ENCODE results near the gene MESD. TPM values are rescaled to one million over a fixed set of nuclear protein-coding genes. Genes with fewer than 3 reads are reported as not detected.

The MESD gene
- total RNA-seq, 1 donor: 18.9 TPM

DNA sequence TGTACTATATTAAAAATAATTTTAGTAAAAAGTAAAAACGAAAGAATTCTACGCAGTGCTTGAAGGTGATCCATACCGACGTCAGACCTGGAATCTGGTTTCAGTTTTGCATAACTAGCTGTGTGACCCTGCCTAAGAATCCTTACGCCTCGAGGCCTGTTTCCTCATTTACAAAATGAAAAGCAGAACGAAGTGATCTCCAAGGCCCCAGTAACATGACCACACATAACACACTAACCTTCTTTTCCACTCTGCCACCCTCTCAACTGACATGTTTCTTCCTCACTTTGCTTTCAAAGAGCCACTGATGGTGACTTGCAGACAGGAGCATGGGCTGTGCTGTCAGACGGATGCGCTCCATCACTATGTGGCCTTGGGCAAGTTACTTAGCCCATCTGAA is 4.8 kb downstream of the MESD start:
- DNase-seq (ENCODE audit: low read depth): peak; percentile 57
- TF ChIP-seq, protein P1, sequence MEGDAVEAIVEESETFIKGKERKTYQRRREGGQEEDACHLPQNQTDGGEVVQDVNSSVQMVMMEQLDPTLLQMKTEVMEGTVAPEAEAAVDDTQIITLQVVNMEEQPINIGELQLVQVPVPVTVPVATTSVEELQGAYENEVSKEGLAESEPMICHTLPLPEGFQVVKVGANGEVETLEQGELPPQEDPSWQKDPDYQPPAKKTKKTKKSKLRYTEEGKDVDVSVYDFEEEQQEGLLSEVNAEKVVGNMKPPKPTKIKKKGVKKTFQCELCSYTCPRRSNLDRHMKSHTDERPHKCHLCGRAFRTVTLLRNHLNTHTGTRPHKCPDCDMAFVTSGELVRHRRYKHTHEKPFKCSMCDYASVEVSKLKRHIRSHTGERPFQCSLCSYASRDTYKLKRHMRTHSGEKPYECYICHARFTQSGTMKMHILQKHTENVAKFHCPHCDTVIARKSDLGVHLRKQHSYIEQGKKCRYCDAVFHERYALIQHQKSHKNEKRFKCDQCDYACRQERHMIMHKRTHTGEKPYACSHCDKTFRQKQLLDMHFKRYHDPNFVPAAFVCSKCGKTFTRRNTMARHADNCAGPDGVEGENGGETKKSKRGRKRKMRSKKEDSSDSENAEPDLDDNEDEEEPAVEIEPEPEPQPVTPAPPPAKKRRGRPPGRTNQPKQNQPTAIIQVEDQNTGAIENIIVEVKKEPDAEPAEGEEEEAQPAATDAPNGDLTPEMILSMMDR (IDR thresholded peaks at IDR 0.05; ENCODE audit: insufficient read depth, low read length): no peak
- no peak overlapping the region for H3K4me3 ChIP-seq (ENCODE audit: low read depth, low read length)

DNA sequence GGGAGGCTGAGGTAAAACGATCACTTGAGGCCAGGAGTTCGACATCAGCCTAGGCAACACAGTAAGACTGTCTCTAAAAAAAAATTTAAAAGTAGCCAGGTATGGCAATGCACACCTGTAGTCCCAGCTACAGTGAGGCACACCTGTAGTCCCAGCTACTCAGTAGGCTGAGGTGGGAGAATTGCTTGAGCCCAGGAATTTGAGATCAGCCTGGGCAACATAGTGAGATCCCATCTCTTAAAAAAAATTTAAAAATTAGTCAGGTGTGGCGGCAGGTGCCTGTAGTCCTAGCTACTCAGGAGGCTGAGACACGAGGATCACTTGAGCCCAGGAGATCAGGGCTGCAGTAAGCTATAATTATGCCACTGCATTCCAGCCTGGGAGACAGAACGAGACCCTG is 6.8 kb downstream of the MESD start:
- TF ChIP-seq, protein P1 (IDR thresholded peaks at IDR 0.05; ENCODE audit: insufficient read depth, low read length): no peak
- DNase-seq (ENCODE audit: low read depth): no peak
- H3K4me3 ChIP-seq (ENCODE audit: low read depth, low read length): no peak overlapping the region

DNA sequence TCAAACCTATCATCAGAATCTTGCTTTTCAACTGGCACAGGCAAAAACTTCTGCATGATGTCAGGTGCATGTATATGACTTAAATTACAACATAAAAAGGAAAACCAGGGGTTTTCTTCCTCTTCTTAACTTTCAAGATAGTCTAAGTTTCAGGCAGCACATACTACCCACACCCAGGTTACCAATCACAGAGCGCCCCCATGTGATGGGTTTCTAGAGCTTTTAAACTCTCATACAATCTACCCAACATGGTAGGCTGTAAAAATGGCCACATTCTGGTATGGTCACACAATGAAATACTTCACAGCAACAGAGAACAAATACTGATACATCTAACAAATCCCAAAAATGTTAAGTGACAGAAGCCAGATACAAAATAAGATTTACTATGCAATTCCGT is 7.4 kb downstream of the MESD start:
- TF ChIP-seq, protein P1 (IDR thresholded peaks at IDR 0.05; ENCODE audit: insufficient read depth, low read length): no peak
- no peak for DNase-seq (ENCODE audit: low read depth)
- no peak overlapping the region for H3K4me3 ChIP-seq (ENCODE audit: low read depth, low read length)

DNA sequence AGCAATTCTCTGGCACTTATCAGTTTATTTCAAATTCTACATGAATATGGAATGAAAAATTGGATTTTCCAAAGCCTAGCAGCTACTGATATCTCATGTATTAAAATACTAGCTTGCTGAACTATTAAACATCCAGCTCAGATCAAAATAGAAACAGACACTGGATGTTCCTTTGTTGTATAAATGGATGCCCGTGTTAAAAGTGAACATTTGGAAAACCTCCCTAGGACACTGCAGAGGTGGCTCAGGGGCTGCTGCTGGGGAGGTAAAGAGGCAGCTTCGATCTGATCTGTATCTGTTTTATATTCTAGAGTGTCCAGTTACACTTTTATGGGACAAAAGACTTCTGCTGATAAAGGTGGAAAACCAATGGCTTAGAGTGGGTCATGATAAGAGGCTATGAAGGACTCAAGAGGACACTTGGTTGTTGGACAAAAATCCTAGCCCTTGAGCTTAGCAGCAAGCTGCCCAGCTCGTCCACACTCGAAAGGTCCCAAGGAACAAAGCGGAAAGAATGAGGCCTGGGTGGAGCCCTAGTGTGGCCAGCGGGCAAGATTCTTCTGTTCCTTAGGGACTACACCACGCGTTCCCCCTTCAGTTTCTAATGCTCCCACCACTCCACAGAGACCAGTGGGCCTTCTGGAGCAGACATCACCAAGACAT is 9.9 kb downstream of the MESD start:
- TF ChIP-seq, protein P1 (IDR thresholded peaks at IDR 0.05; ENCODE audit: insufficient read depth, low read length): no peak
- no peak overlapping the region for H3K4me3 ChIP-seq (ENCODE audit: low read depth, low read length)
- no peak for DNase-seq (ENCODE audit: low read depth)

DNA sequence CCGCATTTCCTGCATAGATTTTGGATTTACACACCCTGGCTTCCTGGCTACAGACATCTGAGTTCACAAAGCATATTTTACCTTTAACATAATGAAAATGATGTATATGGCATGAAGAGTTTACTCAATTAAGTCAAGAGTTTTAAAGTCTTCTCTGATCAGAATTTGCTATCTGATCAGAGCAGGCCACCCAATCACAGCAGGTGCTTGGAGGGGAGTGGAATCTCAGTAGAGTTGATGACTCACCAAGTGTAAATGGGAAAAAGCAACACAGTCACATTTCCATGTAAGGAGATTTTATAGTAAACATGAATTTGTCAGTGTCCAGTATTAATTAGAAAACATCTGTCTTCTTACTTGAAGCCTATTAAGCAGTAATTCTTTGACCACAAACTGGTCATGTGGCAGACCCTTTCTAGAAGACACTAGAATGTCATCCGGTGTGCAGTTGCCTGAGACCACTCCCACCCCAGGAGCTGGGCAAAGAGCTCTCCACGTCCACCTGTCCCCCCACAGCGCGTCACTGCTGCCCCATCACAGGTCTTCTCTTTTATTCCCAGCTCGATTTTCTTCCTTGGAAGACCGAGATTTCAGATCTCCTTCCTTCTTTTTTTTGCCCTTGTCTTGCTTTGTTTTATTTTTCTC is 10.8 kb downstream of the MESD start:
- TF ChIP-seq, protein P1 (IDR thresholded peaks at IDR 0.05; ENCODE audit: insufficient read depth, low read length): no peak
- no peak overlapping the region for H3K4me3 ChIP-seq (ENCODE audit: low read depth, low read length)
- no peak for DNase-seq (ENCODE audit: low read depth)

DNA sequence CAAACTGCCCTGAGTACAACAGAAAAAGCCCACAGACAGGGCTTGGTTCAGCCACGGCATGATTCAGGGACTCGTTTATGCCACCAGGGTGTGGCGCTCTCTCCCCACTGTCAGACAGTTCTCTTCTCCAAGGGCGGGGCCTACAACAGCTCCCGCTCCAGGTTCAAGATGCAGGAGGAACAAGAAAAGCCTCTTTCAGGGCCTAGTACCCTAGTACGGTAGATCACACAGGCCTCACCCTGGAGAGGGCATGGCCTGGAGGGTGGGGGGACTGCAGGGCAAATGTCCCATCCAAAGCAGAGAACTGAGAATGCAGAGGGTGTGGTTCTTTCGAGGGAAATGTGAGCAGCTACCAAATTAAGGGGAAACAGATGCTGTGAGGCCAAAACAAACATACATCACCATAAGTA is 12.0 kb downstream of the MESD start:
- TF ChIP-seq, protein P1 (IDR thresholded peaks at IDR 0.05; ENCODE audit: insufficient read depth, low read length): peak; percentile 72
- DNase-seq (ENCODE audit: low read depth): peak; percentile 72
- H3K4me3 ChIP-seq (ENCODE audit: low read depth, low read length): no peak overlapping the region

Measured in fibroblast of the aortic adventitia (primary cell).